ENCODE measurements around the gene DTX1. TPM values are rescaled to one million over a fixed set of nuclear protein-coding genes. Genes with fewer than 3 reads are reported as not detected.
A peak's percentile ranks its signal among the peaks of the same experiment; 100 is the strongest.

DTX1 gene
- total and polyA plus RNA-seq, 2 of the 13 experiments (the other 11 are each of a cell fraction or from before 2014, with no cell fraction given), result not detected

GRCh38 chr12:113098441-113099028 lies 42.0 kb downstream of the DTX1 start (continued):
- no peak for TF ChIP-seq ZBTB3 (CRISPR knock-in tag; IDR thresholded peaks at IDR 0.05; ENCODE audit: borderline replicate concordance, low read depth)
- TF ChIP-seq ZNF770 (CRISPR knock-in tag; IDR thresholded peaks at IDR 0.05), result peak; percentile 71
- peak; percentile 62; the same call in 1 of the 2 replicates for TF ChIP-seq TFDP1 (CRISPR knock-in tag; IDR thresholded peaks at IDR 0.05; ENCODE audit: borderline replicate concordance)
- TF ChIP-seq NFATC3 (CRISPR knock-in tag; IDR thresholded peaks at IDR 0.05), result no peak
- TF ChIP-seq ZBTB20 (CRISPR knock-in tag; IDR thresholded peaks at IDR 0.05; ENCODE audit: borderline replicate concordance, low read depth), result peak; percentile 21; the same call in 1 of the 2 replicates
- peak; percentile 75 for TF ChIP-seq ELF1 (CRISPR knock-in tag; IDR thresholded peaks at IDR 0.05)
- no peak for TF ChIP-seq MATR3 (CRISPR knock-in tag; IDR thresholded peaks at IDR 0.05)
- peak; percentile 32 for TF ChIP-seq ZEB1 (IDR thresholded peaks at IDR 0.05; ENCODE audit: insufficient replicate concordance, low read depth)
- TF ChIP-seq FOXM1 (CRISPR knock-in tag; IDR thresholded peaks at IDR 0.05), result no peak
- no peak for TF ChIP-seq TCF7L2 (IDR thresholded peaks at IDR 0.05; ENCODE audit: low read depth, low read length)
- TF ChIP-seq AGO2 (optimal IDR thresholded peaks at IDR 0.05; ENCODE audit: low read depth, low read length), result no peak
- no peak for TF ChIP-seq KMT2A (CRISPR knock-in tag; IDR thresholded peaks at IDR 0.05)
- TF ChIP-seq SP5 (CRISPR knock-in tag; IDR thresholded peaks at IDR 0.05; ENCODE audit: borderline replicate concordance, low read depth), result peak; percentile 81
- 0 out of 2 replicates have a peak, but pooled peaks have one; percentile 52 for TF ChIP-seq ZBTB7A (CRISPR knock-in tag; IDR thresholded peaks at IDR 0.05)
- TF ChIP-seq ARID4A (CRISPR knock-in tag; IDR thresholded peaks at IDR 0.05; ENCODE audit: borderline replicate concordance), result peak; percentile 31; the same call in 1 of the 2 replicates
- 0 out of 2 replicates have a peak, but pooled peaks have one; percentile 28 for TF ChIP-seq MAX (IDR thresholded peaks at IDR 0.05)
- TF ChIP-seq ZNF782 (CRISPR knock-in tag; IDR thresholded peaks at IDR 0.05; ENCODE audit: borderline replicate concordance), result no peak
- peak; percentile 38; the same call in 1 of the 2 replicates for TF ChIP-seq FOXK1 (CRISPR knock-in tag; IDR thresholded peaks at IDR 0.05; ENCODE audit: borderline replicate concordance, low read depth)
- peak; percentile 42; the same call in 1 of the 2 replicates for TF ChIP-seq ZMYM4 (CRISPR knock-in tag; IDR thresholded peaks at IDR 0.05)
- TF ChIP-seq STAT5B (CRISPR knock-in tag; IDR thresholded peaks at IDR 0.05), result no peak
- TF ChIP-seq MXD4 (CRISPR knock-in tag; IDR thresholded peaks at IDR 0.05), result peak; percentile 34; the same call in 1 of the 2 replicates
- no peak for TF ChIP-seq SNAI1 (CRISPR knock-in tag; IDR thresholded peaks at IDR 0.05; ENCODE audit: borderline replicate concordance)
- no peak for TF ChIP-seq KDM1A (CRISPR knock-in tag; IDR thresholded peaks at IDR 0.05)
- TF ChIP-seq ARID2 (CRISPR knock-in tag; IDR thresholded peaks at IDR 0.05; ENCODE audit: borderline replicate concordance), result no peak

All from HepG2 (cell line).